ENCODE results near the gene FREY1. TPM values are rescaled to one million over a fixed set of nuclear protein-coding genes. Genes with fewer than 3 reads are reported as not detected.

The FREY1 gene
- polyA plus RNA-seq, 1 donor (not counting 4 experiments of a cell fraction or from before 2014, with no cell fraction given), result 0.25 TPM

DNA sequence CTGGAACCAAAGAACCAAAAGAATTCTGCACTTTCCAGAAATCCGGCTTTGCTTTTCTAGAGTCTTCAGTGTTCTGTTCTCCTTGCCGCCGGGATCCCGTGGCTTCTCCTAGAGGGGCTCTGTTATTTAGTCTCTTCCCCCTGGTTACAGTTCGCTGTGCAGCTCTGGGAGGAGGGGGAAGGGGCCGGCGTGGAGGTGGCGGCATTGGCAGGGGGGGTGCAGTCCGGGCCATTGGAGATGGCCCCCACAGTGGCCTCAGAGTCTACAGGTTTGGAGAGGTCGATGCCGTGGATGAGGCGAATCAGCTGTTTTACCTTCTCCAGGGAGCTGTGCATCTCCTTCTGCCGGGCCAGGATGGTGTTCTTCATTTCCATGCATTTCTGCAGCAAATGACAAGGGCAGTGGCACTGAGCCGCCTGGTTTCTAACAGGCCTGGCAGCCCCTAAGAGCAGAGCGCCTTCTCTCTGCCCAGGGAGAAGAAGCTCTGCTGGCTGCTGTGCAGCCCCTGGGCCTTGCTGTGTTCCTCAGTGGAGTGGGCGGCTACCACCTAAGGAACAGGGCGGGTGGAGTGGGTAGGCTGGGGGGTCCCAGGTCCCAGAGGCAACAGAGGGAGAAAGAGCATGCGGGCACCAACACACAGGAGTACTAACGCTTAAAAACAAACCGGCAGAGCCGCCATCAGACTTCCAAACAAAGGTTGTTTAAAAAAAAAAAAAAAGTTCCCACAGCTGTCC lies 26.9 kb upstream of the FREY1 start:
- Histone ChIP-seq H3K4me2 (ENCODE audit: control insufficient read depth, extremely low read depth, insufficient read depth, low read depth, low read length) (peak overlapping the region; percentile 53), H3K4me3 (ENCODE audit: control insufficient read depth in 2 of 3, extremely low read depth in 1 of 3, insufficient read depth in 2 of 3, low read depth in 1 of 3, low read length in 3 of 3) (peak overlapping the region in 2 of 3 experiments; percentile 8 to 45), H2AFZ (ENCODE audit: control insufficient read depth, low read length) (no peak overlapping the region), H3K27ac (ENCODE audit: control insufficient read depth, insufficient read depth, low read length) (peak overlapping the region; percentile 24), H3K9me3 (ENCODE audit: control insufficient read depth, low read depth, low read length) (no peaks in the 10 kb centered on the region), H4K20me1 (ENCODE audit: control insufficient read depth, extremely low read depth, insufficient read depth, low read length) (no peaks in the 10 kb centered on the region), H3K9me1 (ENCODE audit: control insufficient read depth, extremely low read depth, insufficient read depth, low read length) (no peaks in the 10 kb centered on the region), H3K4me1 (ENCODE audit: control insufficient read depth, extremely low read depth, insufficient read depth, low read length) (peaks cover 66% of the 10 kb centered on the region), H3K9ac (ENCODE audit: control insufficient read depth, extremely low read depth, insufficient read depth, low read length) (peak overlapping the region; percentile 8), H3K27me3 (ENCODE audit: control insufficient read depth, extremely low read depth, insufficient read depth, low read length) (no peaks in the 10 kb centered on the region), H3K79me2 (ENCODE audit: control insufficient read depth, insufficient read depth, low read length) (no peaks in the 10 kb centered on the region), H3K36me3 (ENCODE audit: control insufficient read depth in 2 of 2, extremely low read depth in 1 of 2, insufficient read depth in 2 of 2, low read length in 2 of 2) (peaks cover 7% of the 10 kb centered on the region in 2 experiments)
- FAIRE-seq (no peak), DNase-seq (ENCODE audit: low read depth, low spot score) (no peak)
- TF ChIP-seq, protein P1, sequence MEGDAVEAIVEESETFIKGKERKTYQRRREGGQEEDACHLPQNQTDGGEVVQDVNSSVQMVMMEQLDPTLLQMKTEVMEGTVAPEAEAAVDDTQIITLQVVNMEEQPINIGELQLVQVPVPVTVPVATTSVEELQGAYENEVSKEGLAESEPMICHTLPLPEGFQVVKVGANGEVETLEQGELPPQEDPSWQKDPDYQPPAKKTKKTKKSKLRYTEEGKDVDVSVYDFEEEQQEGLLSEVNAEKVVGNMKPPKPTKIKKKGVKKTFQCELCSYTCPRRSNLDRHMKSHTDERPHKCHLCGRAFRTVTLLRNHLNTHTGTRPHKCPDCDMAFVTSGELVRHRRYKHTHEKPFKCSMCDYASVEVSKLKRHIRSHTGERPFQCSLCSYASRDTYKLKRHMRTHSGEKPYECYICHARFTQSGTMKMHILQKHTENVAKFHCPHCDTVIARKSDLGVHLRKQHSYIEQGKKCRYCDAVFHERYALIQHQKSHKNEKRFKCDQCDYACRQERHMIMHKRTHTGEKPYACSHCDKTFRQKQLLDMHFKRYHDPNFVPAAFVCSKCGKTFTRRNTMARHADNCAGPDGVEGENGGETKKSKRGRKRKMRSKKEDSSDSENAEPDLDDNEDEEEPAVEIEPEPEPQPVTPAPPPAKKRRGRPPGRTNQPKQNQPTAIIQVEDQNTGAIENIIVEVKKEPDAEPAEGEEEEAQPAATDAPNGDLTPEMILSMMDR (optimal IDR thresholded peaks at IDR 0.05 in 1 of 3, IDR thresholded peaks at IDR 0.05 in 1 of 3, conservative IDR thresholded peaks at IDR 0.05 in 1 of 3; ENCODE audit: extremely low read depth in 1 of 3, insufficient read depth in 2 of 3, low read length in 3 of 3), result no peak
- no peak for TF ChIP-seq EZH2 (IDR thresholded peaks at IDR 0.05; ENCODE audit: low read length)
- dilution Hi-C loops (cut with MboI; ENCODE audit: extremely low pct_ligation_motif_present, low sequenced_read_pairs), result no loop called here

DNA sequence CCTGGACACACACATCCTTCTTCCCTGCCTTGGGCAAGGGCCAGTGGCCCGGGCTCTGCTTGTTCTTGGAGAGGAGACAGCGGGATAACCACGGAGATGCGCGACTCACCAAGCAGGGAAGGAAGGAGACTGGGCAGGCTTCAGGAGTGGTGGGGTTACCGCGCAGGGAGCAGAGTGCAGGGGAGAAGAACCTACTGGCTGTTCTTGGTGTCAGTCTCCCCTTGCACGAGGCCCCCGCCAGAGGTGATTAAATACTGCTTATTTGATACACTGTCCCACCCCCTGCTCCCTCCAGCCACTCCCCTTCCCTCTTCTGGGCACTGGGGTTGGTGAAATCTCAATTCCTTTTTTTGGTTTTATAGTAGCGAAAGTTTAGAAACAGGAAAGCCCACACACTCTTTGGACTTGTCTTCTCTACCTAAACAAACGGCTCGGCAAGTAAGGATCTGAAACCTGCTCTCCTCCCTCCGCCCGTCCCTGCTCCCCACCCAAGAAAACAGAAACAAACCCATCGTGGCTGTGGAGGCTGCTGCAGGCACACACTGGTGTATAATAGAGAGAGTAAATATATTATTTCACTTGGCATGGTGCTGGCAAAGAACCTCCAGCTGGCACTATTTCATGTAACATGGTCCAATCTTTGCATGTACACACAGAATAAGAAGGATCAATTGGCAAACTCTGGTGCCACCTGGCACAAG lies 26.2 kb upstream of the FREY1 start:
- no peaks in the 10 kb centered on the region for H4K20me1 ChIP-seq (ENCODE audit: control insufficient read depth, extremely low read depth, insufficient read depth, low read length)
- no peaks in the 10 kb centered on the region for H3K9me3 ChIP-seq (ENCODE audit: control insufficient read depth, low read depth, low read length)
- H2AFZ ChIP-seq (ENCODE audit: control insufficient read depth, low read length), result peak overlapping the region; percentile 21
- FAIRE-seq, result peak; percentile 44
- peaks cover 2% of the 10 kb centered on the region for H3K9me1 ChIP-seq (ENCODE audit: control insufficient read depth, extremely low read depth, insufficient read depth, low read length)
- DNase-seq (ENCODE audit: low read depth, low spot score), result no peak
- dilution Hi-C loops (cut with MboI; ENCODE audit: extremely low pct_ligation_motif_present, low sequenced_read_pairs), result no loop called here
- TF ChIP-seq, protein P1 (optimal IDR thresholded peaks at IDR 0.05 in 1 of 3, IDR thresholded peaks at IDR 0.05 in 1 of 3, conservative IDR thresholded peaks at IDR 0.05 in 1 of 3; ENCODE audit: extremely low read depth in 1 of 3, insufficient read depth in 2 of 3, low read length in 3 of 3), result no peak
- no peak for TF ChIP-seq EZH2 (IDR thresholded peaks at IDR 0.05; ENCODE audit: low read length)
- H3K4me3 ChIP-seq (ENCODE audit: control insufficient read depth in 2 of 3, extremely low read depth in 1 of 3, insufficient read depth in 2 of 3, low read depth in 1 of 3, low read length in 3 of 3), result peak overlapping the region in 2 of 3 experiments; percentile 34 to 45
- H3K4me1 ChIP-seq (ENCODE audit: control insufficient read depth, extremely low read depth, insufficient read depth, low read length), result peaks cover 73% of the 10 kb centered on the region
- no peaks in the 10 kb centered on the region for H3K27me3 ChIP-seq (ENCODE audit: control insufficient read depth, extremely low read depth, insufficient read depth, low read length)
- H3K9ac ChIP-seq (ENCODE audit: control insufficient read depth, extremely low read depth, insufficient read depth, low read length), result peak overlapping the region; percentile 14
- no peak overlapping the region for H3K27ac ChIP-seq (ENCODE audit: control insufficient read depth, insufficient read depth, low read length)
- peaks cover 7% of the 10 kb centered on the region in 2 experiments for H3K36me3 ChIP-seq (ENCODE audit: control insufficient read depth in 2 of 2, extremely low read depth in 1 of 2, insufficient read depth in 2 of 2, low read length in 2 of 2)
- peak overlapping the region; percentile 53 for H3K4me2 ChIP-seq (ENCODE audit: control insufficient read depth, extremely low read depth, insufficient read depth, low read depth, low read length)
- no peaks in the 10 kb centered on the region for H3K79me2 ChIP-seq (ENCODE audit: control insufficient read depth, insufficient read depth, low read length)
